ENCODE data around the gene CCDC121. TPM values are rescaled to one million over a fixed set of nuclear protein-coding genes. Genes with fewer than 3 reads are reported as not detected.

CCDC121 gene
- total RNA-seq, 1 donor from 2014 or later, result 1.6 TPM

- Histone ChIP-seq H3K9me3 (ENCODE audit: insufficient read depth, low read depth, low read length) (no peaks in the 10 kb centered on the region), H3K4me2 (ENCODE audit: low read length) (no peak overlapping the region), H2AFZ (ENCODE audit: low read depth, low read length) (no peak overlapping the region), H3K4me3 (ENCODE audit: insufficient read depth, low read depth, low read length) (no peak overlapping the region), H3K27ac (ENCODE audit: low read depth, low read length) (no peak overlapping the region), H3K9ac (ENCODE audit: low read length) (no peak overlapping the region), H3K4me1 (ENCODE audit: insufficient read depth, low read length) (peaks cover 1% of the 10 kb centered on the region), H3K79me2 (ENCODE audit: insufficient read depth, low read length) (peaks cover 3% of the 10 kb centered on the region), H3K36me3 (ENCODE audit: insufficient read depth, low read length) (peaks cover 47% of the 10 kb centered on the region), H3K27me3 (ENCODE audit: insufficient read depth, low read length) (no peaks in the 10 kb centered on the region), H4K20me1 (ENCODE audit: insufficient read depth, low read length) (peaks cover under 1% of the 10 kb centered on the region)
- TF ChIP-seq EZH2 (IDR thresholded peaks at IDR 0.05; ENCODE audit: insufficient read depth, low read length) (no peak), CTCF (IDR thresholded peaks at IDR 0.05; ENCODE audit: insufficient read depth, low read depth, low read length) (no peak)
- FAIRE-seq (no peak), DNase-seq (ENCODE audit: low read depth) (no peak)
- no peak overlapping the region for H3K27ac Mint-ChIP-seq (ENCODE audit: unreplicated experiment)
- H3K4me3 Mint-ChIP-seq (ENCODE audit: unreplicated experiment), result no peak overlapping the region
- peaks cover 9% of the 10 kb centered on the region for H3K4me1 Mint-ChIP-seq (ENCODE audit: low read depth, unreplicated experiment)
- H3K9me3 Mint-ChIP-seq (ENCODE audit: unreplicated experiment), result no peaks in the 10 kb centered on the region
- H3K27me3 Mint-ChIP-seq (ENCODE audit: low read depth, unreplicated experiment), result no peaks in the 10 kb centered on the region
- H3K36me3 Mint-ChIP-seq (ENCODE audit: low read depth, unreplicated experiment), result peaks cover 4% of the 10 kb centered on the region
Measured at GRCh38 chr2:27647289-27647688, 18.5 kb upstream of the CCDC121 start.

DNA sequence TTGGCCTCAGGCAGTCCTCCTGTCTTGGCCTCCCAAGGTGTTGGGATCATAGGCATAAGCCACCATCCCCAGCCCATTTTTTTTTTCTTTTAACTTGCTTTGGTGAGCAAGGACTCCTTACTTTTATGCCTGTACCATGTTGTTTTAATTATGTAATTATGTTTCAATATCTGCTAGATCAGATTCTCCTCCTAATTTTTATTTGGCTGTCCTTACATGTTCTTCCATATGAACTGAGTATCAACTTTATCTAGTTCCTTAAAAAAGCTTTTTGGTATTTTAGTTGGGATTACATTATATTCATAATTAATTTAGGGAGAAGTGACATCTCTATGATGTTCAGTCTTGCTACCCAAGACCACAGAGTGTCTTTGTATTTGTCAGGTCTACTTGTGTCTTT, 16.4 kb upstream of the CCDC121 start:
- peaks cover 47% of the 10 kb centered on the region for H3K36me3 ChIP-seq (ENCODE audit: insufficient read depth, low read length)

More for the DNA sequence above, 16.4 kb upstream of the CCDC121 start:
- FAIRE-seq, result no peak
- H3K4me1 Mint-ChIP-seq (ENCODE audit: low read depth, unreplicated experiment), result peaks cover 9% of the 10 kb centered on the region
- Histone ChIP-seq H3K9ac (ENCODE audit: low read length) (no peak overlapping the region), H2AFZ (ENCODE audit: low read depth, low read length) (no peak overlapping the region), H3K4me1 (ENCODE audit: insufficient read depth, low read length) (no peaks in the 10 kb centered on the region), H3K27me3 (ENCODE audit: insufficient read depth, low read length) (no peaks in the 10 kb centered on the region), H3K4me3 (ENCODE audit: insufficient read depth, low read depth, low read length) (no peak overlapping the region), H3K79me2 (ENCODE audit: insufficient read depth, low read length) (peaks cover 3% of the 10 kb centered on the region), H3K9me3 (ENCODE audit: insufficient read depth, low read depth, low read length) (no peaks in the 10 kb centered on the region), H4K20me1 (ENCODE audit: insufficient read depth, low read length) (no peaks in the 10 kb centered on the region), H3K4me2 (ENCODE audit: low read length) (no peak overlapping the region), H3K27ac (ENCODE audit: low read depth, low read length) (no peak overlapping the region)
- H3K27me3 Mint-ChIP-seq (ENCODE audit: low read depth, unreplicated experiment), result no peaks in the 10 kb centered on the region
- H3K36me3 Mint-ChIP-seq (ENCODE audit: low read depth, unreplicated experiment), result peaks cover 4% of the 10 kb centered on the region
- H3K4me3 Mint-ChIP-seq (ENCODE audit: unreplicated experiment), result no peak overlapping the region
- H3K27ac Mint-ChIP-seq (ENCODE audit: unreplicated experiment), result no peak overlapping the region
- no peaks in the 10 kb centered on the region for H3K9me3 Mint-ChIP-seq (ENCODE audit: unreplicated experiment)
- DNase-seq (ENCODE audit: low read depth), result no peak
- TF ChIP-seq EZH2 (IDR thresholded peaks at IDR 0.05; ENCODE audit: insufficient read depth, low read length) (no peak), CTCF (IDR thresholded peaks at IDR 0.05; ENCODE audit: insufficient read depth, low read depth, low read length) (no peak)

Measured in astrocyte (in vitro differentiated cells and primary cell).